K562 (cell line): ENCODE data around the gene TP73. TPM values are rescaled to one million over a fixed set of nuclear protein-coding genes. Genes with fewer than 3 reads are reported as not detected.

ENCODE experiments used
- ATAC-seq: fragments of 200-7000 bp; cut with Tn5 transposase; 3 replicates; pipeline ENCODE4 v1.9.1; 2020; ENCODE audit warnings: moderate library complexity
- BruUV-seq: library from RNA; stranded (reverse); fragments of 400-500 nt; replicated peaks from 2 replicates; lab custom pipeline; 2021; lab: Mats Ljungman, UMichigan
- CTCF ChIA-PET: fragments of 300-600 bp; formaldehyde crosslinking; extraction: SDS; loops from one replicate; lab custom pipeline; 2021; ENCODE audit warnings: low intra/inter-chr PET ratio; lab: Yijun Ruan, JAX
- POLR2A ChIA-PET: fragments of 300-600, 350-650 bp; sonication (Branson Sonifier 250); formaldehyde crosslinking; extraction: SDS; loops from one replicate; lab custom pipeline; 2021; ENCODE audit warnings: antibody characterized with exemption, inconsistent platforms; lab: Yijun Ruan, JAX
- DNase-seq, 4 experiments: peaks; one replicate each; pipeline versions ENCODE4 v3.0.0 to v3.0.0-alpha.2; 2011 to 2018; ENCODE audit warnings: low spot score in 3 of 4, mixed read lengths in 3 of 4; ENCODE audit errors: extremely low read depth in 1 of 4
- FAIRE-seq: peaks from 2 replicates; lab custom pipeline; 2011; peaks lifted over from hg19 to GRCh38; lab: Jason Lieb, UNC
- H2AFZ ChIP-seq: 2 replicates; pipeline ENCODE4 v1.6.0; 2011; ENCODE audit warnings: low read depth, low read length, control low read depth, inconsistent platforms
- H3K27ac ChIP-seq: fragments of 200-600 bp; 3 replicates; pipeline ENCODE4 v1.8.0; 2011; ENCODE audit warnings: low read depth, mild to moderate bottlenecking, control low read depth, inconsistent platforms, low read length, moderate library complexity, mixed read lengths; ENCODE audit errors: extremely low read depth
- H3K27me3 ChIP-seq, 2 experiments: fragments of 300-600 bp in 1 of 2; 2 replicates in 1 of 2; 3 replicates in 1 of 2; pipeline versions ENCODE4 v1.6.0 to v1.8.0; 2011; ENCODE audit warnings: inconsistent platforms in 2 of 2, low read length in 2 of 2, mild to moderate bottlenecking in 1 of 2, mixed read lengths in 1 of 2, moderate library complexity in 1 of 2; ENCODE audit not compliant: control insufficient read depth in 2 of 2, insufficient read depth in 2 of 2
- H3K36me3 ChIP-seq: fragments of 300-600 bp; 3 replicates; pipeline ENCODE4 v1.8.0; 2011; ENCODE audit warnings: mild to moderate bottlenecking, low read length, inconsistent platforms; ENCODE audit not compliant: control insufficient read depth, insufficient read depth
- H3K4me1 ChIP-seq, 2 experiments: fragments of 200-600 bp in 1 of 2; replicated peaks in 1 of 2; 2 replicates in 1 of 2; 3 replicates in 1 of 2; pipeline versions ENCODE4 v1.5.1 to v1.8.0; 2011; ENCODE audit warnings: inconsistent platforms in 2 of 2, low read length in 2 of 2, mild to moderate bottlenecking in 1 of 2, mixed read lengths in 1 of 2, moderate library complexity in 1 of 2; ENCODE audit not compliant: control insufficient read depth in 2 of 2, insufficient read depth in 2 of 2
- H3K4me2 ChIP-seq: 2 replicates; pipeline ENCODE4 v1.6.1; 2011; ENCODE audit warnings: low read length, control low read depth, inconsistent platforms, mixed read lengths; ENCODE audit not compliant: insufficient read depth
- H3K4me3 ChIP-seq: fragments of 200-600 bp; sonication (generic), shearing (Covaris generic); 2 replicates; pipeline ENCODE4 v1.5.1; 2016; ENCODE audit warnings: control low read depth, inconsistent platforms
- H3K79me2 ChIP-seq: fragments of 200-600 bp; 3 replicates; pipeline ENCODE4 v1.8.0; 2011; ENCODE audit warnings: low read length, inconsistent platforms; ENCODE audit not compliant: control insufficient read depth, insufficient read depth
- H3K9ac ChIP-seq, 2 experiments: 2 replicates each; pipeline versions ENCODE4 v1.6.0 to v1.6.1; 2011; ENCODE audit warnings: low read depth in 2 of 2, low read length in 2 of 2, control low read depth in 1 of 2, inconsistent platforms in 1 of 2, mild to moderate bottlenecking in 1 of 2, mixed read lengths in 1 of 2; ENCODE audit not compliant: insufficient read depth in 1 of 2
- H3K9me1 ChIP-seq: one replicate; pipeline ENCODE4 v1.6.0; 2011; ENCODE audit warnings: inconsistent platforms, mild to moderate bottlenecking, low read length, moderate library complexity; ENCODE audit not compliant: control insufficient read depth, insufficient read depth
- H3K9me3 ChIP-seq: replicated peaks from 2 replicates; pipeline ENCODE4 v1.5.1; 2011; ENCODE audit warnings: low read depth, low read length, inconsistent platforms; ENCODE audit not compliant: control insufficient read depth, insufficient read depth
- H4K20me1 ChIP-seq: replicated peaks from 2 replicates; pipeline ENCODE4 v1.6.1; 2011; ENCODE audit warnings: low read length, inconsistent platforms, mixed read lengths; ENCODE audit not compliant: control insufficient read depth, insufficient read depth
- CREBBP ChIP-seq: IDR thresholded peaks from one replicate; pipeline ENCODE4 v1.6.1; 2012; ENCODE audit warnings: low read depth, mild to moderate bottlenecking, control low read depth, inconsistent platforms, low read length
- GTF2E2 ChIP-seq: fragments of 200-800 bp; sonication (Bioruptor generic); IDR thresholded peaks from 2 replicates; pipeline ENCODE4 v1.6.1; 2016; ENCODE audit warnings: missing genetic modification characterization, missing compliant biosample characterization
- PRPF4 ChIP-seq: fragments of 200-400 bp; formaldehyde crosslinking; IDR thresholded peaks from one replicate; pipeline ENCODE4 v1.6.1; 2017; ENCODE audit warnings: low read length, low read depth, mild to moderate bottlenecking; ENCODE audit not compliant: insufficient read depth, poor library complexity, severe bottlenecking
- SRSF9 ChIP-seq: fragments of 200-400 bp; formaldehyde crosslinking; IDR thresholded peaks from 2 replicates; pipeline ENCODE4 v1.6.1; 2017; ENCODE audit warnings: low read depth, low read length, borderline replicate concordance
- TAF9B ChIP-seq: fragments of 450-650 bp; IDR thresholded peaks from 2 replicates; pipeline ENCODE4 v1.6.1; 2018; ENCODE audit warnings: mild to moderate bottlenecking; ENCODE audit not compliant: partially characterized antibody
- TFAP4 ChIP-seq: sonication (generic); formaldehyde crosslinking; IDR thresholded peaks from 2 replicates; pipeline ENCODE4 v1.8.0; 2022; ENCODE audit warnings: missing genetic modification reagents, mild to moderate bottlenecking, moderate library complexity, borderline replicate concordance
- ZNF778 ChIP-seq: fragments of 450-650 bp; formaldehyde crosslinking; IDR thresholded peaks from 2 replicates; pipeline ENCODE4 v1.4.0; 2020; ENCODE audit warnings: mild to moderate bottlenecking, moderate library complexity
- WGBS: fragments of 100-300 bp; shearing (Covaris generic); methylation state at CpG from one replicate; pipeline ENCODE4 v1.1.6; 2016; ENCODE audit warnings: low coverage, mixed read lengths; ENCODE audit not compliant: insufficient coverage; ENCODE audit errors: missing lambda C conversion rate; 5-methylcytosine and 5-hydroxymethylcytosine counted together
- in situ Hi-C: fragments of 300-500 bp; cut with MboI; formaldehyde crosslinking; loops from 4 replicates; pipeline ENCODE4 v1.15.0; 2018; ENCODE audit warnings: inconsistent platforms, mixed read lengths
- intact Hi-C: fragments of 100-400 bp; cut with micrococcal nuclease; formaldehyde crosslinking; loops from 2 replicates; pipeline ENCODE4 v1.14.2; 2022
- polyA plus RNA-seq, 8 experiments: library from polyadenylated mRNA; depleted of rRNA in 4 of 8; stranded (reverse) in 5 of 8; unstranded in 3 of 8; fragments of >200 nt; fragmentation: Nextera tagmentation in 2 of 8; fragmentation: Illumina TruSeq in 1 of 8; extraction: Ambion mirVana in 2 of 8; extraction: Trizol in 1 of 8; gene quantifications; 2 replicates each; pipeline versions ENCODE4 v1.2.1 to v1.2.3, GENCODE V29; 2011 to 2014; ENCODE audit warnings: inconsistent platforms in 1 of 8, missing spikeins in 1 of 8
- total RNA-seq, 7 experiments: library from RNA; depleted of rRNA in 6 of 7; stranded (reverse); fragments of >200 nt in 6 of 7; fragmentation: Illumina TruSeq in 2 of 7; extraction: Trizol in 2 of 7; gene quantifications; 2 replicates each; pipeline versions ENCODE4 v1.2.1 to v1.2.3, GENCODE V29; 2011 to 2021; ENCODE audit warnings: low replicate concordance in 1 of 7
- TF ChIP-seq, protein P1 (sequence below): sonication (generic); formaldehyde crosslinking; IDR thresholded peaks from 2 replicates; pipeline ENCODE4 v1.8.0; 2022; ENCODE audit warnings: mild to moderate bottlenecking, missing genetic modification reagents

The TP73 gene
- total and polyA plus RNA-seq, 9 of the 15 experiments (the other 6 are each of a cell fraction or from before 2014, with no cell fraction given), result 0.07 to 1.6 (median 0.40) TPM; not detected in 2

- peak; percentile 29; the same call in 1 of the 2 replicates for TF ChIP-seq TFAP4 (CRISPR knock-in tag)
- no peak for TF ChIP-seq GTF2E2 (tag)
- TF ChIP-seq, all 486 proteins: peak for 7
Measured at GRCh38 chr1:3695326-3696217, 43.3 kb downstream of the TP73 start (continued).

DNA sequence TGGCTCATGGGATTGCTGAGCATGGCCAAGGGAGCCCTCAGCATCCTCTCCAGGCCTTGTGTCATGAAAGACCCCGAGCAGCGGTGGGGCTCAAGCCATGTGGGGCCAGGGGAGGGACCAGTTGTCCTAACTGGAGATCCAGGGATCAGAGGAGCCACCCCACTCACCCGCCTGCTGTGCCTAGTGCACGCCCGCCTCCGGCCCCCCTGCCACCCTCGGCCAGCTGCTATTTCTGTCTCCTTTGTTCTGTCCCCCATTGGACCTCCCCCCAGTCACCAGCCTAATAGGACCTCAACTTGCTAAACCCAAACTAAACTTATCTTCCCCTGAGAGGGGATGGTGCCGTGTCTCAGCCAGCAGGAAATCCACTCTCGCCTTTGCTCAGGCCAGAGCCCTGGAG lies 44.4 kb downstream of the TP73 start:
- Histone ChIP-seq H3K9ac (peak overlapping the region in 1 of 2 experiments; percentile 45; a peak in 2 of 4 replicates), H3K36me3 (no peaks in the 10 kb centered on the region), H3K4me3 (no peak overlapping the region), H3K79me2 (no peaks in the 10 kb centered on the region), H3K9me3 (0 out of 2 replicates have a peak, but pooled peaks cover 2% of the 10 kb centered on the region), H3K4me1 (peaks cover 0 to 55% of the 10 kb centered on the region in 2 experiments; a peak in 2 of 5 replicates), H4K20me1 (peaks cover 41% of the 10 kb centered on the region), H3K9me1 (no peaks in the 10 kb centered on the region), H2AFZ (no peak overlapping the region), H3K27ac (no peak overlapping the region), H3K4me2 (no peak overlapping the region), H3K27me3 (peaks cover 47 to 75% of the 10 kb centered on the region in 2 experiments)
- FAIRE-seq (no peak), ATAC-seq (no peak), DNase-seq (no peak)
- in situ Hi-C loops, result no loop called here
- BruUV-seq, result no TSS peak
- intact Hi-C loops, result no loop called here
- 1% methylated on average over 9 of the region's 9 CpGs for WGBS
- POLR2A ChIA-PET, result interaction anchor here (0.6 kb wide), 1 partner anchor 13 kb away, joined by 3 read pairs; no protein-coding TSS in a partner anchor
- CTCF ChIA-PET, result no interaction called here
- TF ChIP-seq, protein P1, sequence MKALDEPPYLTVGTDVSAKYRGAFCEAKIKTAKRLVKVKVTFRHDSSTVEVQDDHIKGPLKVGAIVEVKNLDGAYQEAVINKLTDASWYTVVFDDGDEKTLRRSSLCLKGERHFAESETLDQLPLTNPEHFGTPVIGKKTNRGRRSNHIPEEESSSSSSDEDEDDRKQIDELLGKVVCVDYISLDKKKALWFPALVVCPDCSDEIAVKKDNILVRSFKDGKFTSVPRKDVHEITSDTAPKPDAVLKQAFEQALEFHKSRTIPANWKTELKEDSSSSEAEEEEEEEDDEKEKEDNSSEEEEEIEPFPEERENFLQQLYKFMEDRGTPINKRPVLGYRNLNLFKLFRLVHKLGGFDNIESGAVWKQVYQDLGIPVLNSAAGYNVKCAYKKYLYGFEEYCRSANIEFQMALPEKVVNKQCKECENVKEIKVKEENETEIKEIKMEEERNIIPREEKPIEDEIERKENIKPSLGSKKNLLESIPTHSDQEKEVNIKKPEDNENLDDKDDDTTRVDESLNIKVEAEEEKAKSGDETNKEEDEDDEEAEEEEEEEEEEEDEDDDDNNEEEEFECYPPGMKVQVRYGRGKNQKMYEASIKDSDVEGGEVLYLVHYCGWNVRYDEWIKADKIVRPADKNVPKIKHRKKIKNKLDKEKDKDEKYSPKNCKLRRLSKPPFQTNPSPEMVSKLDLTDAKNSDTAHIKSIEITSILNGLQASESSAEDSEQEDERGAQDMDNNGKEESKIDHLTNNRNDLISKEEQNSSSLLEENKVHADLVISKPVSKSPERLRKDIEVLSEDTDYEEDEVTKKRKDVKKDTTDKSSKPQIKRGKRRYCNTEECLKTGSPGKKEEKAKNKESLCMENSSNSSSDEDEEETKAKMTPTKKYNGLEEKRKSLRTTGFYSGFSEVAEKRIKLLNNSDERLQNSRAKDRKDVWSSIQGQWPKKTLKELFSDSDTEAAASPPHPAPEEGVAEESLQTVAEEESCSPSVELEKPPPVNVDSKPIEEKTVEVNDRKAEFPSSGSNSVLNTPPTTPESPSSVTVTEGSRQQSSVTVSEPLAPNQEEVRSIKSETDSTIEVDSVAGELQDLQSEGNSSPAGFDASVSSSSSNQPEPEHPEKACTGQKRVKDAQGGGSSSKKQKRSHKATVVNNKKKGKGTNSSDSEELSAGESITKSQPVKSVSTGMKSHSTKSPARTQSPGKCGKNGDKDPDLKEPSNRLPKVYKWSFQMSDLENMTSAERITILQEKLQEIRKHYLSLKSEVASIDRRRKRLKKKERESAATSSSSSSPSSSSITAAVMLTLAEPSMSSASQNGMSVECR (CRISPR knock-in tag), result no peak
- TF ChIP-seq CREBBP (no peak), PRPF4 (no peak), SRSF9 (no peak), ZNF778 (CRISPR knock-in tag) (no peak), TAF9B (no peak)
